Right lobe of liver (tissue), 4 donors: Measurements from ENCODE around the gene MAP3K5.

Experiments used
- CTCF ChIP-seq, 4 donors: fragments of 200-600 bp in 3 of 4; fragments of 450-650 bp in 1 of 4; IDR thresholded peaks; one replicate each; pipeline versions ENCODE4 v1.5.1 to v1.8.0; 2016 to 2022; ENCODE audit warnings: antibody characterized with exemption in 4 of 4, mild to moderate bottlenecking in 2 of 4
- POLR2A ChIP-seq: fragments of 450-650 bp; IDR thresholded peaks from one replicate; pipeline ENCODE4 v1.6.1; 2017; ENCODE audit warnings: antibody characterized with exemption, mild to moderate bottlenecking
- donor health status: DM: no; HTN: no; CAD: no.
- donor health status: DM: no; HTN: no; CAD: no.
- donor health status: DM: no; HTN: yes; CAD: no.

DNA sequence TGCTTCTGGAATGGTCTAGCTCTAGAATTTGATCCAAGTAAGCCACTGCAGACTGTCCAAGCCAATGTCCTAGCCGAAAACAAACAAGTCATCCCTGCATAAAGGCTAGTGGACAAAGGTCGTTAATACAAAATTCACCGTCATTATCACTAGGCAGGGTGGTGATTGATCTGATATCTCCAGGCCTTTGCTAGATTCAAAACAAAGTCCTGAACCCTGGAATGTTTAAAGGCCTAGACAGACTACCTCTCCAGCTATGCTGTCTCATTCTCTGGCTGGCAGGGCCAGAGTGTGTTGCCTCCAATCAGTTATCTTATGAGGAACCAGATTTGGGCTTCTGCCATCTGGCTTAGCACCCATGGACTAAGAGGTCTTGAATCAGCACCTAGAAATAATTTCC, 280.4 kb downstream of the MAP3K5 start:
- TF ChIP-seq CTCF (IDR thresholded peaks at IDR 0.05) = no peak
- peak; percentile 23 for TF ChIP-seq POLR2A
